Sciatic nerve (tissue), 2 donors: ENCODE results near the gene KIAA1755. TPM values are rescaled to one million over a fixed set of nuclear protein-coding genes. Genes with fewer than 3 reads are reported as not detected.

Experiments
- ATAC-seq: fragments of 200-7000 bp; cut with Tn5 transposase; one replicate; pipeline ENCODE4 v1.9.1; 2020; ENCODE audit warnings: mild to moderate bottlenecking, moderate library complexity
- DNase-seq: peaks from one replicate; pipeline ENCODE4 v3.0.0-alpha.2; 2020; ENCODE audit warnings: low spot score
- intact Hi-C: fragments of 100-400 bp; cut with DNase I; formaldehyde crosslinking; loops from one replicate; pipeline ENCODE4 v1.14.2; 2022
- total RNA-seq: library from RNA; stranded (reverse); fragmentation: NEBNext Ultra II Directional; extraction: Animal tissue kit (Norgen Biotek cat#: 25700); gene quantifications from one replicate; pipeline ENCODE4 v1.2.1, GENCODE V29; 2021
- donor health status: DM: no; HTN: no; CAD: no.
- donor health status: DM: no; HTN: no; CAD: no.

The KIAA1755 gene
- 56.0 TPM for total RNA-seq

GRCh38 chr20:38260378-38261053 is at the start of gene KIAA1755:
Gene KIAA1755 (minus strand): TSS chr20:38260735. CDS start chr20:38260500, 235 bp downstream.
- DNase-seq (peak; percentile 74), ATAC-seq (peak; percentile 68)
- intact Hi-C loops, result no loop called here

GRCh38 chr20:38308447-38308846 is 47.9 kb upstream of the KIAA1755 start:
- DNase-seq (no peak), ATAC-seq (no peak)
- intact Hi-C loops, result no loop called here

- no peak for DNase-seq
- no peak for ATAC-seq
- intact Hi-C loops, result no loop called here
Observed at GRCh38 chr20:38308047-38308438, 47.5 kb upstream of the KIAA1755 start.

- DNase-seq (no peak), ATAC-seq (no peak)
- intact Hi-C loops, result no loop called here
Observed at GRCh38 chr20:38307371-38308046, 47.0 kb upstream of the KIAA1755 start.

- intact Hi-C loops, result no loop called here
- no peak for ATAC-seq
- DNase-seq, result no peak
Observed at GRCh38 chr20:38306379-38306778, 45.8 kb upstream of the KIAA1755 start.

GRCh38 chr20:38305541-38305940 is 45.0 kb upstream of the KIAA1755 start:
- DNase-seq (no peak), ATAC-seq (no peak)
- intact Hi-C loops, result no loop called here

- DNase-seq (no peak), ATAC-seq (peak; percentile 45)
- intact Hi-C loops, result no loop called here
Observed at GRCh38 chr20:38304845-38305447, 44.4 kb upstream of the KIAA1755 start.

GRCh38 chr20:38303908-38304379 is 43.4 kb upstream of the KIAA1755 start, which contains the start of gene BPI:
Gene BPI (plus strand): TSS chr20:38304156. CDS start chr20:38304224, 68 bp downstream.
- ATAC-seq (peak; percentile 64), DNase-seq (peak; percentile 78)
- intact Hi-C loops, result no loop called here

- ATAC-seq, result no peak
- intact Hi-C loops, result no loop called here
- DNase-seq, result no peak
Observed at GRCh38 chr20:38302786-38303185, 42.3 kb upstream of the KIAA1755 start.

- intact Hi-C loops, result no loop called here
- no peak for ATAC-seq
- no peak for DNase-seq
Observed at GRCh38 chr20:38301309-38301708, 40.8 kb upstream of the KIAA1755 start.

- intact Hi-C loops, result no loop called here
- ATAC-seq, result no peak
- no peak for DNase-seq
Observed at GRCh38 chr20:38300438-38300837, 39.9 kb upstream of the KIAA1755 start.

- ATAC-seq, result no peak
- intact Hi-C loops, result no loop called here
- no peak for DNase-seq
Observed at GRCh38 chr20:38299963-38300362, 39.4 kb upstream of the KIAA1755 start.

GRCh38 chr20:38298768-38299288 is 38.3 kb upstream of the KIAA1755 start:
- intact Hi-C loops, result no loop called here
- ATAC-seq (peak; percentile 94), DNase-seq (peak; percentile 85)

- ATAC-seq (no peak), DNase-seq (no peak)
- intact Hi-C loops, result no loop called here
Observed at GRCh38 chr20:38297916-38298674, 37.6 kb upstream of the KIAA1755 start.

GRCh38 chr20:38296433-38296832 is 35.9 kb upstream of the KIAA1755 start:
- no peak for ATAC-seq
- DNase-seq, result no peak
- intact Hi-C loops, result no loop called here

GRCh38 chr20:38295811-38296210 is 35.3 kb upstream of the KIAA1755 start:
- intact Hi-C loops, result no loop called here
- DNase-seq (no peak), ATAC-seq (no peak)

- DNase-seq, result no peak
- intact Hi-C loops, result no loop called here
- no peak for ATAC-seq
Observed at GRCh38 chr20:38294076-38294591, 33.6 kb upstream of the KIAA1755 start.

- intact Hi-C loops, result no loop called here
- no peak for DNase-seq
- peak; percentile 27 for ATAC-seq
Observed at GRCh38 chr20:38293491-38294065, 33.0 kb upstream of the KIAA1755 start.

GRCh38 chr20:38291966-38292365 is 31.4 kb upstream of the KIAA1755 start:
- intact Hi-C loops, result no loop called here
- ATAC-seq (no peak), DNase-seq (no peak)
